Right lung (tissue), 5 donors: ENCODE measurements around the gene CGNL1. TPM values are rescaled to one million over a fixed set of nuclear protein-coding genes. Genes with fewer than 3 reads are reported as not detected.

Source experiments
- DNase-seq, 2 donors: peaks; one replicate each; pipeline ENCODE4 v3.0.0-alpha.2; 2013
- polyA plus RNA-seq, 5 donors: library from polyadenylated mRNA; unstranded; fragments of 120-200 nt; gene quantifications; one replicate each; pipeline versions ENCODE4 v1.2.1 to v1.2.3, GENCODE V29; 2013; ENCODE audit warnings: inconsistent platforms in 1 of 5, low replicate concordance in 1 of 5; ENCODE audit not compliant: insufficient read length in 5 of 5, insufficient read depth in 1 of 5

Gene CGNL1
- polyA plus RNA-seq, 5 donors = 20.9 to 39.8 (median 28.7) TPM

DNA sequence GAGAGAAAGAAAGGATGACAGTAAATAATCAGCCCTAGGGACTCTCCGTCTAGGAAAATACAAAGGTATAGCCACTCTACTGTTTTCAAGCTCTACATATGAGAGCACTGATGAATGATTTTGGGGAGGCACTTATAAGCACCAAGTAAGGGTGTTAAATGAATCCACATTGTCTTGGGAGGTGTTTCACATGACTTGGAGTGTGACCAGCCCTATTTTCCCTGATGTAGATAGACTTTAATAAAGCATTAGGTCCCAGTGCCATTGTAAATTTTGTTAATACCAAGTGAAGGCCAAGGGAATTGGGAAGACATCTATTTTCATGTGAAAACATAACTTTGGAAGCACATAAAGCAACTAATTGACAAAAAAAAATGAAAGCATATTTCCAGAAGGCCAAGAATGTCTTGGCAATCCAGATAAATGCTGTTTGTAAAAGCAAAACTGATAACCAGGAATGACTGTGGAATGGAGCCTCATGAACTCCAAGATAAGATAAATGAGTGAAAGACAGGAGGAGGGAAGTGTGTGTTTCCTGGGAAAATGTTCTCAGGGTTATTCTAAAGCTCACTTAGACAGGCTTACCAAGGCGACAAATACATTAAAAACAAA lies 119.4 kb downstream of the CGNL1 start:
- no peak for DNase-seq

- DNase-seq = no peak
These were observed 120.3 kb downstream of the CGNL1 start for GRCh38 chr15:57496594-57496945.

DNA sequence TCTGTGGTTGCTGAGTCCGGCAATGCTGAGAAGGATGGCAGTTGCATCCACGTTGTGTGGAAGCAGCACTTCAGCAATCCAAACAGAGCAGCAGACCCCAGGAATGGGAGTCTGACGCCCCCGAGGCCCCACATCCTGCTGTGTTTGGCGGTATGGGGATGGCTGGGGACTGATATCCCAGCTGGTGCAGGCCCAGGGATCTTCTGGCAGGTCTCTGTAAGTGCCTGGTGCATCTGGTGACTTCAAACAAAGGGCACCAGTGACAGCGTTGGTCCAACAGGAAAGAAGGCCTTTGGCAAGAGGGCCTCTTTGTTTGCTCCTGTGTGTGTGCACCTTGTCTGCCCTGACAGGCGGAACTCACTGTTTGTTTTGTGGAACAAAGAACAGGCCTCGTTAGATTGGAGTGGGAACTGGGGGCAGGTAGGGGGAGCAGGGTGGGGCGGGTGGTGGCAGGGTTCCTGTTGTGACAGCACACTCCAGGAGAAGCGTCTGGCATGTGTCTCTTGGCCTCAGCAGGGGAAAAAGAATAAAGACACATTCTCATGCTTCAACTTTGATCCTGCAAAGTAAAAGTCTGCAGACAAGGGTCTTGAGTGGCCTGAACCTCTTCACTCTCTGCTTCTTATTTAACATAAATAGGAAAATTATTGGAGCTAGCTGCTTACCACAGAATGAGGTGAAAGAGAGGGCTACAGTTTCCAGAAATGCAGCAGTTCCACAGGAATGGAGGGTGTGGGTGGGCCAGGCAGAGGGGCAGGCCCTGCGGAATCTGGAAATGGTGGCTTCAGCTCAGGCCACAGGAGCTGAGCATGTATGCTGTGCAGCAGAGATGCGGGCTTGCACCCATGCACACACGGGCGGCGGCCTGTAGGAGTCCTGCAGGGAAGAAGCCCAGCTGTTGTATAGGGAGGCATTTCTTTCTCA lies 120.9 kb downstream of the CGNL1 start:
- DNase-seq = no peak

- DNase-seq = no peak
These were observed 124.0 kb downstream of the CGNL1 start for GRCh38 chr15:57500256-57500655.

DNA sequence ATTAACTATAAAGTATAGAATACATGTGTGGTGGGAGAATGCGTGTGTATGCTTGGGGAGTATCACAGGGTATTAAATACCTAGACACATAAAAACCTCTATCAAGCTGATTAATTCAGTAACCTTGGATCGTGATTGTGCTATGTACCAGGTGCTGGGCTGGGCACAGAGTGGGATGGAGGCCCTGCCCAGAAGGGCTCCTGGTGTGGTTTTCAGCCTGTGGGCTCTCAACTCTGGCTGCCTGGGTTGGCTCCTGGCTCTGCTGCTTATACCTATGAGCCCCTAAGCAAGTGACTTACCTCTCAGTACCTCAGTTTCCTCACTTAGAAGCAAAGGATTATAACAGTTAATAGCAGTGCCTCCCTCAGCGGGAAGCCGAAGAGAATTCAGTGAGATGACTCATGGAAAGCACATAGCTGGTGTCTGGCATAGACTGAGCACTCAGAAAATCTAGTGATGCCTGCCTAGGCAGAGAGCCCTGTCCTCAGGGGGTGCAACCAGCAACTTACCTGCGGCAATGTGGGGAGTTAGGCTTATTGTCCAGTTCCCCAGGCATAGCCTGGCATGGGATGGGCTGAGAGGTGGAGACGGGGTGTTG lies 124.8 kb downstream of the CGNL1 start:
- DNase-seq = no peak

- no peak for DNase-seq
These were observed 125.8 kb downstream of the CGNL1 start for GRCh38 chr15:57502116-57502515.

DNA sequence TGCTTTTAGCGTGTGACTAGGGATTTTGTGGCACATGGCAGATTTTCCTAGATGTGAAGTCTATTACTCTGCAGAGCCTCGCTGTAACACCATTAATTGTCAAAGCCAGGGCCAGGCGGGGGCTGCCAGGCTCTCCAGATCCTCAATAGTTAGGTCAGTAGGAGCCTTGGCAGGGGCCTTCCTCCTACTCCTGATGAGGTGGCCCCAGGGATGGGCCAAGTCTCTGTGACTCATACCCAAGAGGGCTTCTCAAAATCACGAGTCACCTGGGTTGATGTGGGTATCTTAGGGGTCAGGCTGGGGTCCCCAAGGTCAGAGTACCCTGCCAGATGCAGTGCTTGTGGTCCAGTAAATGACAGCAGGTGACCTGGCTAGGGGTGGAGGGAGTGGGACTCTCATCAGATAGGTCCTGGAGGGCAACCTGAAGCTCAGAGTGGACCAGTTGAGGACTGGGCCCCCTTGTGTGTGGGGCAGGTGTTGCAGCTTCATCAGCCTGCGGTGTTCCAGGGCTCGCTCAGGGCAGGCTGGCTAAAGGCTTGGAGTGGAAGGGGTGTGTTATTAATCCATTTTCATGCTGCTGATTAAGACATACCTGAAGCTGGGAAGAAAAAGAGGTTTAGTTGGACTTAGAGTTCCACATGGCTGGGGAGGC lies 126.9 kb downstream of the CGNL1 start:
- DNase-seq = no peak

DNA sequence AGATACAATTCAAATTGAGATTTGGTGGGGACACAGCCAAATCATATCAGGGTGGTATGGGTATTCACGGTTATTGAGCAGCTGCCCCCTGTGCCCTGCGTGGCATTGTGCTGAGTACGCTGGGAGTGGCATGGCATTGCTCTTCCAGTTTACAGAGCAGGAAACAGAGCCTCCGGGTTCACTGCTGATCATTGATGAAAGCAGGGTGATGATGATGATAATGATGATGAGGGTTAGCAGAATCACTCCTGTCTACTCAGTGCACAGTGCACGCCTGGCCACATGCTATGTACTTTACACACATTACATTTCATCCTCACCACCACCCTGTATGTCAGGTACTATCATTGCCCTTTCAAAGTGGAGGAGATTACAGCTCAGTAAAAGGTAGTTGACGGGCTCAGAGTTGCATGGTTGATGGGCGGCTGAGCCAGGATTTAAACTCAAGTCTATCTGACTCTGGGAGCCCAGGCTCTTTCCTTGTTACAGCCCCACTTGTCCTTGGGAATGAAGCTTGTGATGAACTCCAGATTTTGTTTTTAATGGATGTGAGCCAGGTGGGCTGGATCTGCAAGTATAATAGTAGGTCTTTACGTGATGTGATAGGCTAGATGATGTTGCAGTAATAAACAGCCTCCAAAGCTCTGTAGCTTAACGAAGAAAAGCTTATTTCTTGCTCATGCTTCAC lies 127.8 kb downstream of the CGNL1 start:
- no peak for DNase-seq

DNA sequence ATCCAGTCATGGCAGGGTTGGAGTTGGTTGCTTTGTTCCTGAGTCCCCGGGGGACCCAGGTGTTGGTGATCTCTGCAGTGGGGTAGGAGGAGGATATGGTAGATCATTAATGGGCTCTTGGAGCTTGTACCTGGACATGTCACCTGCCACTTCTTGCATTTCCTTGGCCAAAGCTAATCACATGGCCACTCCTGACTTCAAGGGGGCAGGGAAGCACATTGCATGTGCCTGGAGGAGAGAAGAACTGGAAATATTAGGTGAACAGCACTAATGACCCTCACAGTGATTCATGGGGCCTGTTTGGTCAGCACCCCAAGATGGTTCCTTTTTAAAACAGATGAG lies 128.3 kb downstream of the CGNL1 start:
- DNase-seq = no peak

DNA sequence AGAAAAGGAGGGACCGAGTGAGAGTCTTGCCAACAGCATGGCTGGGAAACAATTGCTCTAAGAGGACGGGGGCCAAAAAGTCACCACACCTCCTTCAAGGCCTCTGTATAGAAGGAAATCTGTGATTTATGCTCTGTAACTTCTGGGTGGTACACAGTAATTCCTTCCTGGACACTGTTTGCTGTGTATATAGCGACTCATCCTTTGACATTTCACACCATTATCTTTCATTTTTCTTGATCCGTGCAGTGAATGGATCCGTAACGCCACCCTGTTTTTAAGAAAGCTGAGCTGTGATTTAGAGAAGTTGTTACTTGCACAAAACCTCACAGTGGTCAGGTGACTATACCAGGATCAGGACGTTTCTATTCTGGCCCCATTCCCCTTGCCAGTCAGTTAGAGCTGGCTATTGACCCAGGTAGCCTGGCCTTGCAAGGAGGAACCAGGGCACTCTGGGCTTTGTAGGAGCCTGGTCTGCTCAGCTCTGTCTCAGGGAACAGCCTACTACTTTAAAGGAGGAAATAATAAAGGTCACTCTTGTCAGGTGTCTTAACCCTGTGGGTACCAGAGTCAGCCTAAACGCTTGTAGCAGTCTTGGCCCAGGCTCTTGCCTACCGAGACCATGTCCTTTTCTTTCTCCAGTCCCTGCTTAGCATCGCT lies 128.9 kb downstream of the CGNL1 start:
- no peak for DNase-seq

- peak; percentile 69 to 71 for DNase-seq
These were observed 129.7 kb downstream of the CGNL1 start for GRCh38 chr15:57505949-57506391.

- DNase-seq = no peak
These were observed 130.1 kb downstream of the CGNL1 start for GRCh38 chr15:57506422-57506821.

- DNase-seq = no peak
These were observed 130.8 kb downstream of the CGNL1 start for GRCh38 chr15:57507111-57507510.

DNA sequence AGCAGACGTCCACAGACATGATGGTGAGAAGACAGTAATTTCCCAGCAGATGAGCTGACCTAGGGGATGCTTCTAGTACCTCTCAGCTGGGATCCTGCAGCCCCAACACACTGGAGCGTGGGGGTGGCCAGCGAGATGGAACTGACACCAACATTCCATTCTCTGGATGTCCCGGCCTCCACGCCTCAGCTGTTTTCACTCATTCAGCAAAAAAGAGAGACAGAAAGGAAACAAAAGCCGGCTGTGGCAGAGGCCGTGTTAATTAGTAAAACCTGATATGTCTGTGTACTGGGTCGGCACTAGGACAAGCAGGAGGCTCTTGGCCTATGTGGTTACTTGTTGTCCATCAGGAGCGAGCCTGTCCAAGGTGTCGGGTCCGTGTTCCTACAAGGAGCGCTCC lies 132.8 kb downstream of the CGNL1 start:
- DNase-seq = no peak

GRCh38 chr15:57509965-57510364 lies 133.7 kb downstream of the CGNL1 start:
- no peak for DNase-seq

- no peak for DNase-seq
These were observed 134.3 kb downstream of the CGNL1 start for GRCh38 chr15:57510647-57511046.

GRCh38 chr15:57516327-57517029 lies 140.2 kb downstream of the CGNL1 start:
- DNase-seq = no peak

DNA sequence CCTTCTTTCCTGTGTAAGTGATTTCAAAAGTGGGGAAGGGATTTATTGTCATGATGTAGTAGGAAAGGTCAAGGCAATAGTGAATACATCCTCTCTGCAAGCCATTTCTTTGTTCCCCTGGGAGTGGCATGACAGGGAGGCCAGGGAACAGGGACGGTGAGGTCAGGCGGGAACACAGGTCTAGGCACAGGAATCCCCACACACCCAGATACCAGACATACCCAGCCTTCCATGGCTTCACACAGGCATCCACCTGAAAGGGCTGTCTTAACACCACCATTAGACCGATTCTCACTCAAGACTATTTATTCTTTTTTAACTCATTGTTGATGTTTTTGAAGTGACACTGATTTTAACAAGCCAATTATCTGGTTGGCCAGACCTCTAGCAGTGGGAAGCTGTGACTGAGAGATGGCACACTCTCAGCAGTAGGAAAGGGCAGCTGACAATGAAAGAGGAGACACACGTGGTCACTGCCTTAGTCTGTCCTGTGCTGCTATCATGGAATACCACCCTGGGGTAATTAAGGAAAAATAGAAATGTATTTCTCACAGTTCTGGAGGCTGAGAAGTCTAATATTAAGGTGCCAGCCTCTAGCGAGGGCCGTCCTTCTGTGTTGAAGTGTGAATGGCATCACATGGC lies 140.8 kb downstream of the CGNL1 start:
- no peak for DNase-seq

DNA sequence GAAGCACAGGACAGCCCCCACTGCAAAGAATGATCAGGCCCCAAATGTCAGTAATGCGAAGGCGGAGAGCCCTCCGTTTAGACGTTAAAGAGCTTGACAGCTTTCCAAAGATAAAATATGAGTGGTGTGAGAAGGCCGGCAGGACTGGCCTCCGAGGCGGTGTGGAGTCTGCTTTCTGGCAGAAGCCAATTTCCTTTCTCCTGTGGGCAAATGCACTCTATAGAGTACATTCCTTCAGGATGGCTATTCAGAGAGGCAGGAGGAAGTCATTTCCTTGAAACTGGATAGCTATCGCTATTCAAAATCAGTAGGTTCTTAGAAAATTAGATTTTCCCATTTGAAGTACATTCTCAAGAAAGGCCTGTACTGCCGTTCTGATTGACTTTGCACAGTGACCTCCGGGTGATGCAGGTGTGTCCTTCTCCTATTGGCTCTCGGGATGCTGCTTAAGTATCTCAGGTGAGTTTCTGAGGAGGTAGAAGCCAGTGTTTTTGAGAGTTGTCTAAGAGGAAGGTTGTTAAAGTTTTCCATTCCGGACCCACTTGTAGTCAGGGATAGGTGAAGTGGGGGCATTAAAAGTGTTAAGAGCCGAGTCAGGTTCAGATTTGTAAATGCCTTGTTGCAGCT lies 142.6 kb downstream of the CGNL1 start:
- no peak for DNase-seq

DNA sequence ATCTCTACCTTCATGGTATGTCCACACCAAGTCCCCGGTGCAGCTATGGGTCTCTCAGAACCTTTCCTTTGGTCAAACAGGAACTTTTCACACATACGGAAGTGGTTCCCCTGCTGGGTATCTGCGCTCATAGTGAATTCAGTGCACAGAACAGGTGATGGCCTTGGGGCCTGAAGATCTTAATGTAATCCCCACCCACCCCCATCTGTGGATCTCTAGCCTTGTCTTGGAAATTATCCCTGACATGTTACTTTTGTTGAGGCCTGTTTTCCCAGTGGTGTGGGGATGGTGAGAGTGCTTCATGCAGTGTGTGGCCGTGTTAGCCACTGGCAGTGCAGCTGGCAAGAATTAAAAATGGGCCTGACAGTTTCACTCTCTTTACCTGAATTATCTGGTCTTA lies 143.5 kb downstream of the CGNL1 start:
- no peak for DNase-seq
